GM23248 (cell line): ENCODE data around the gene VPS35L. TPM values are rescaled to one million over a fixed set of nuclear protein-coding genes. Genes with fewer than 3 reads are reported as not detected.
"Not testable (repeated sequence)": the region's sequence is repeated elsewhere in the genome, so short reads cannot be mapped to it uniquely, and the experiment has no call there.

Experiments used
- DNase-seq: peaks from one replicate; pipeline ENCODE4 v3.0.0-alpha.2; 2015
- H2AFZ ChIP-seq: fragments of 200-600 bp; sonication (generic); 2 replicates; pipeline ENCODE4 v1.6.1; 2016; ENCODE audit warnings: antibody characterized with exemption
- H3F3A ChIP-seq: fragments of 200-600 bp; sonication (generic); 2 replicates; pipeline ENCODE4 v1.6.1; 2016; ENCODE audit warnings: mild to moderate bottlenecking, antibody characterized with exemption, mixed run types; ENCODE audit not compliant: insufficient read depth
- H3K27ac ChIP-seq: fragments of 200-600 bp; sonication (generic); 2 replicates; pipeline ENCODE4 v1.5.1; 2016; ENCODE audit warnings: mild to moderate bottlenecking
- H3K27me3 ChIP-seq: fragments of 200-600 bp; sonication (generic); replicated peaks from 2 replicates; pipeline ENCODE4 v1.6.1; 2016; ENCODE audit warnings: mild to moderate bottlenecking; ENCODE audit not compliant: insufficient read depth
- H3K36me3 ChIP-seq: fragments of 200-600 bp; sonication (generic); 2 replicates; pipeline ENCODE4 v1.6.1; 2016; ENCODE audit warnings: low read depth, mild to moderate bottlenecking
- H3K4me1 ChIP-seq: fragments of 200-600 bp; sonication (generic); 2 replicates; pipeline ENCODE4 v1.6.1; 2016; ENCODE audit warnings: mild to moderate bottlenecking; ENCODE audit not compliant: insufficient read depth
- H3K4me2 ChIP-seq: fragments of 200-600 bp; sonication (generic); one replicate; pipeline ENCODE4 v1.6.1; 2016; ENCODE audit warnings: mild to moderate bottlenecking; ENCODE audit not compliant: unreplicated experiment
- H3K4me3 ChIP-seq: fragments of 200-600 bp; sonication (generic); 2 replicates; pipeline ENCODE4 v1.5.1; 2016; ENCODE audit warnings: mild to moderate bottlenecking
- H3K79me2 ChIP-seq: fragments of 200-600 bp; sonication (generic); 2 replicates; pipeline ENCODE4 v1.6.1; 2016; ENCODE audit warnings: mild to moderate bottlenecking; ENCODE audit not compliant: insufficient read depth
- H3K9ac ChIP-seq: fragments of 200-600 bp; sonication (generic); 2 replicates; pipeline ENCODE4 v1.6.1; 2016; ENCODE audit warnings: mild to moderate bottlenecking
- H3K9me2 ChIP-seq: fragments of 200-600 bp; sonication (generic); 2 replicates; pipeline ENCODE4 v1.6.1; 2016; ENCODE audit warnings: mixed run types, mild to moderate bottlenecking, moderate library complexity; ENCODE audit not compliant: insufficient read depth
- H3K9me3 ChIP-seq: fragments of 200-600 bp; sonication (generic); one replicate; pipeline ENCODE4 v1.6.1; 2017; ENCODE audit warnings: low read depth
- H4K20me1 ChIP-seq: fragments of 200-600 bp; sonication (generic); 2 replicates; pipeline ENCODE4 v1.6.0; 2016; ENCODE audit not compliant: insufficient read depth
- EZH2 ChIP-seq: fragments of 200-600 bp; sonication (generic); IDR thresholded peaks from 2 replicates; pipeline ENCODE4 v1.6.1; 2018; ENCODE audit warnings: antibody characterized with exemption, mild to moderate bottlenecking; ENCODE audit not compliant: insufficient read depth, poor library complexity, severe bottlenecking
- EZH2phosphoT487 ChIP-seq: fragments of 200-600 bp; sonication (generic); IDR thresholded peaks from 2 replicates; pipeline ENCODE4 v1.6.1; 2018; ENCODE audit warnings: antibody characterized with exemption, moderate library complexity, mild to moderate bottlenecking, low read depth; ENCODE audit not compliant: insufficient read depth
- WGBS, 2 experiments: methylation state at CpG; one replicate each; pipeline ENCODE4 v1.1.6; 2015 to 2017; ENCODE audit warnings: low lambda C conversion rate in 2 of 2, low coverage in 1 of 2; ENCODE audit errors: missing lambda C conversion rate in 2 of 2; 5-methylcytosine and 5-hydroxymethylcytosine counted together
- in situ Hi-C: fragments of 300-500 bp; cut with MboI; formaldehyde crosslinking; loops from 2 replicates; pipeline ENCODE4 v1.15.0; 2020
- polyA plus RNA-seq: library from polyadenylated mRNA; unstranded; fragments of >200 nt; fragmentation: Nextera tagmentation; extraction: Ambion mirVana; gene quantifications from 2 replicates; pipeline ENCODE4 v1.2.1, GENCODE V29; 2016
- total RNA-seq: library from RNA; depleted of rRNA; stranded (reverse); fragments of >200 nt; shearing (Covaris generic); gene quantifications from 2 replicates; pipeline ENCODE4 v1.2.3, GENCODE V29; 2014

Gene VPS35L
- total and polyA plus RNA-seq, 2 experiments from 2014 or later: 19.9 to 58.2 TPM

- H3K9me2 ChIP-seq: no peaks in the 10 kb centered on the region
- WGBS, 2 experiments: 58 to 65% methylated on average over 1 of the region's 1 CpG
- H3K79me2 ChIP-seq: peaks cover 9% of the 10 kb centered on the region; the same call in 1 of the 2 replicates
- H3K4me2 ChIP-seq: no peak overlapping the region
- H3K9me3 ChIP-seq: no peaks in the 10 kb centered on the region
- DNase-seq: no peak
- H3K4me1 ChIP-seq: no peaks in the 10 kb centered on the region
- no peak overlapping the region for H2AFZ ChIP-seq
- H3K4me3 ChIP-seq: no peak overlapping the region
- H3K36me3 ChIP-seq: peaks cover 32% of the 10 kb centered on the region; the same call in 1 of the 2 replicates
- no peaks in the 10 kb centered on the region for H3K27me3 ChIP-seq
- no peak for TF ChIP-seq EZH2
- TF ChIP-seq EZH2phosphoT487: no peak
- H3K9ac ChIP-seq: no peak overlapping the region
- no peaks in the 10 kb centered on the region for H3F3A ChIP-seq
- H3K27ac ChIP-seq: no peak overlapping the region
- in situ Hi-C loops: loop anchor here (25.0 kb wide), 1 partner anchor 720 kb away; the partner anchor contains the start of gene ARL6IP1
- no peaks in the 10 kb centered on the region for H4K20me1 ChIP-seq
These were observed 22.9 kb upstream of the VPS35L start for GRCh38 chr16:19532601-19533000.

- no peaks in the 10 kb centered on the region for H3K79me2 ChIP-seq
- H3K27me3 ChIP-seq: no peaks in the 10 kb centered on the region
- 94 to 95% methylated on average over 6 of the region's 6 CpGs for WGBS, 2 experiments
- no peak overlapping the region for H3K4me3 ChIP-seq
- peaks cover 55% of the 10 kb centered on the region; the same call in 1 of the 2 replicates for H3K36me3 ChIP-seq
- H3K4me1 ChIP-seq: no peaks in the 10 kb centered on the region
- no peaks in the 10 kb centered on the region for H3K9me3 ChIP-seq
- no peak for DNase-seq
- no peaks in the 10 kb centered on the region for H4K20me1 ChIP-seq
- in situ Hi-C loops: loop anchor here (25.0 kb wide), 1 partner anchor 728 kb away; the partner anchor contains the start of gene ARL6IP1
- H3K4me2 ChIP-seq: no peak overlapping the region
- H3K27ac ChIP-seq: no peak overlapping the region
- no peak for TF ChIP-seq EZH2
- TF ChIP-seq EZH2phosphoT487: no peak
- no peak overlapping the region for H3K9ac ChIP-seq
- no peak overlapping the region for H2AFZ ChIP-seq
- H3F3A ChIP-seq: no peaks in the 10 kb centered on the region
- no peaks in the 10 kb centered on the region for H3K9me2 ChIP-seq
These were observed 15.1 kb upstream of the VPS35L start for GRCh38 chr16:19540241-19540970.

- H3K9me3 ChIP-seq: no peaks in the 10 kb centered on the region
- no peak overlapping the region for H3K27ac ChIP-seq
- H3K27me3 ChIP-seq: no peaks in the 10 kb centered on the region
- no peaks in the 10 kb centered on the region for H3F3A ChIP-seq
- DNase-seq: no peak
- no peak overlapping the region for H3K9ac ChIP-seq
- H3K36me3 ChIP-seq: peaks cover 48% of the 10 kb centered on the region
- H3K79me2 ChIP-seq: no peaks in the 10 kb centered on the region
- in situ Hi-C loops: loop anchor here (25.0 kb wide), 1 partner anchor 730 kb away; the partner anchor contains the start of gene ARL6IP1
- 87 to 93% methylated on average over 3 of the region's 3 CpGs for WGBS, 2 experiments
- no peak overlapping the region for H2AFZ ChIP-seq
- no peaks in the 10 kb centered on the region for H3K4me1 ChIP-seq
- H3K4me2 ChIP-seq: no peak overlapping the region
- no peaks in the 10 kb centered on the region for H4K20me1 ChIP-seq
- TF ChIP-seq EZH2phosphoT487 (no peak), EZH2 (no peak)
- H3K4me3 ChIP-seq: no peak overlapping the region
- H3K9me2 ChIP-seq: no peaks in the 10 kb centered on the region
These were observed 13.2 kb upstream of the VPS35L start for GRCh38 chr16:19542138-19542821.

- H3K36me3 ChIP-seq: peaks cover 56% of the 10 kb centered on the region
- not testable (repeated sequence) for H2AFZ ChIP-seq, H3K9ac ChIP-seq, H3K4me3 ChIP-seq, H3K9me2 ChIP-seq, H3F3A ChIP-seq, H3K27ac ChIP-seq, DNase-seq, H3K27me3 ChIP-seq, H3K9me3 ChIP-seq, H4K20me1 ChIP-seq, H3K4me2 ChIP-seq, H3K79me2 ChIP-seq, H3K4me1 ChIP-seq
- in situ Hi-C loops: loop anchor here (25.0 kb wide), 1 partner anchor 731 kb away; the partner anchor contains the start of gene ARL6IP1
- WGBS, 2 experiments: 97 to 99% methylated on average over 10 of the region's 10 CpGs
These were observed 12.1 kb upstream of the VPS35L start for GRCh38 chr16:19543278-19543996.
